NOMO-1 treated with DMSO at 0.1 percent for 48 hours (cell line): Measurements from ENCODE around the gene RIPOR2.
A peak's percentile ranks its signal among the peaks of the same experiment; 100 is the strongest.

ENCODE experiments used
- DNase-seq: peaks from one replicate; lab custom pipeline; 2025; ENCODE audit not compliant: unreplicated experiment; lab: John Stamatoyannopoulos, UW

The RIPOR2 gene

DNA sequence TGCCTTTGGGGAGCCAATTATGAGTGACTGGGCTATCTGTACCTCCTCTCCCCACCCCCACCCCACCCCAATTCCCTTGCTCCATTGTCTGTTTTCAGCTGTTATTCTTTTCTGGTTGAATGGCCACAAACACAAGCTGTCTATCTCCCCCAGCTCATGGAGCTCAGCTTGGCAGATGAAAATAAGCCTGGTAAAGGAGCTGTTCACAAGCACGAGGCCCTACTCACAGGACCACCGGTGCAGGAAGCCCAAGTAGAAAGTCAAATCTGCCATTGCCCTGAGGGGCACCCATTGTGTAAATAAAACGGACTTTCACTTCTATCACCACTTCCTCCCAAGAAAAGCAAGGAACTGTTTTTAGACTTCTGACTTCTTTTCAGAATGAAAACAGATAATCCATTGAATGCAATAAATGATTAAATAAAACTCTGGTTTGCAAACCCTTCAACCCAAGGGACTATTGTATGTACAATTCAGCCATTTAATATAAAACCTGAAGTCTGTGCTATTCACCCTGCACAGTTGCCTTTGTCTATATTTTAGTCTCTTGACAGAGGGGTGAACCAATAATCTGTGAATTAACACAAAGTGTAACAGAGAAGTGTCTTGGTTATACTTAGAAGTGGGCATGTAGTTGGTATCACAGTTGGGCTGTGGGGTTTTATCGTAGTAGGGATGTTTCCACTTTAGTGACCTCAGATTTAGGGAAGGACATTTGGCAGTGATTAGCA, 27.7 kb downstream of the RIPOR2 start:
- DNase-seq: peak; percentile 48

DNA sequence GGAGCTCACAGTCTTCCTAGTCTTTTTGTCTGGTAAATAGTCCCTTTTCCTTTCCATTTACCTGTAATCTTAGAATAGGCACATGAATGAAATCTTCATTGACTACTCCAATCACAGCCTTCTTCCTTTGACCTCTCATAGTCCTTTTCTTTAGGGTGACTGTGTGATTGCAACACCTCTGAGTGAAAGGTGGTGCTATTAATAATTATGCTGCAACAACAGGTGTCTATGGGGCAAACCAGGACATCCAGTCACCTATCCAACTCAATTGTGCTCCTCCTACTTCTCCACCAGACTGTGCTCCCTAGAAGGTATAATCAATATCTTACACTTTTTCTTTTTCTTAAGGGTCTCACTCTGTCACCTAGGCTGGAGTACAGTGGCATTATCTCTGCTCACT, 29.4 kb downstream of the RIPOR2 start:
- no peak for DNase-seq

DNA sequence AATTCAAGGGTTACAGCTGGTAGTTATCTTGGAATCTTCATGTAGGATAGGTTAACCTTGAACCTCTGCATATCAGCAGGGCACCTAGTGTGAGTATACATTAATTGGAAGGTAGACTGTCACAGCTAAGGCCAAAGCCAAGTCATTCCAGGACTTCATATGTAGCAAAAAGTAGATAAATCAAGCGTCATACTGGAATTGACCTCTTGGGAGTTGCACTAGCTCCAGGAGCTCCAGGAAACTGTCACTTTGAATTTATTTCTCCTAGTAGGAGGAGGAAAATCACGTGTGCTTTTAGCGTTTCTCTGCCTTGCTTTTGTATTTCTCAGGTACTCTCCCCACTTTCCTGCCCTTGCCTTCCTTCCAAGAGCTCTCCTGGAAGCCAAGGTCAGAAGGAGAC, 30.3 kb downstream of the RIPOR2 start:
- DNase-seq: no peak

DNA sequence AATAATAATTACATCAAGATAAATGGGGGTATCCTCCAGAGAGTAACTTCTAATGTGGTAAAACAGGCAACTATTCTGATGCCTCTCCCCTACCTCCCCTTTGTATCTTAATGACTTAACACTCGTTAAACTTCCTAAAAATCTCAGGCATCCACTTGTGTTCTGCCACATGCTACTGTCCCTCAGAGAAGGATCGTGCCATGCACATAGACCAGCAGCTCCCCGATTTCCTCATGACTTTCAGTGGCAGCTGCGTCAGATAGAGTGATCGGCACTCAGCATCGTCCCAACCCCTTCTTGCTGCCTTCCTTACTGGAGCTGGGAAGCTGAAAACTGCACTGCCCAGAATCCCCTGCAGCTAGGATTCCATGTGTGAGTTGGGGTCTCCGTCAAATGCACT, 32.1 kb downstream of the RIPOR2 start:
- no peak for DNase-seq

DNA sequence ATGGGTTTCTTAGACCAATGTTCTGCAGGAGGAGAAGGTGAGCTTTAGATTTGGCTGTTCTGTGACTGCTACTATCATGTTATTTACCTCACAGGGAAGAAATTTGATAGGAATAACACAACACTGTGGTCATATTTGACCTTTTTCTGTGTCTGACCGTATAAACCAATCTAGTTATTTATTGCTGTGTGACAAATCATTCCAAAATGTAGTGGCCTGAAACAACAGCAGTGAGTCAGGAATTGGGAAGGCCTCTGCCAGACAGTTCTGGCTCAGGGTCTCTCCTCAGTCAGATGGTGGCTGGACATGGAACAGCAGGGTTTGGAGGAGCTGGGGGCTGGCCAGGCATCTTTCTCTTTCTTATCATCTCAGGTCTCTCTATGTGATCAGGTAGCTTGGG, 33.0 kb downstream of the RIPOR2 start:
- DNase-seq: no peak

DNA sequence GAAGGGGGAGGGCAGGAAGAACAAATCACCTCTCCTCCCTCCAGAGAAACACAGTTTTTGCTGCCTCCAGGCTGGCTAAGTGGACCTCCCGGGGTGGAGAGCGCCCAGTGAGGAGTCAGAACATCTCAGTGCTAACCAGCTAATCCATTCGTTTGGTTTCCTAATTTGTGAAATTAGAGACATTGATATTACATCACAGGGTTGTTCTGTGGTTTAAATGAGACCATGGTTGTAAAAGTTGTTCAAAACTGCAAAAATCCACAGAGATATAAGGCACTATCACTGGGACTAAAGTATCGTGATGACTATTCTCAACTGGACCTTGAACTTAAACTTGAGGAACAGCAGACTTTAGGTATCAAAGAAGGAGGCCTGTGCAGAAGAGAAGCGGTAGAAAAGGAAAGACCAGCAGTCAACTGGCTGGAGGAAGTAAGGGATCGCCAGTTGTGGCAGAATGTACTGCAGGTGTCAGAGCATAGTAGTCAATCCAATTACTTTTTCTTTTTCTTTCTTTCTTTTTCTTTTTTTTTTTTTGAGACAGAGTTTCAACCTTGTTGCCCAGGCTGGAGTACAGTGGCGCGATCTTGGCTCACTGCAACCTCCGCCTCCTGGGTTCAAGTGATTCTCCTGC, 33.9 kb downstream of the RIPOR2 start:
- peak; percentile 40 for DNase-seq

DNA sequence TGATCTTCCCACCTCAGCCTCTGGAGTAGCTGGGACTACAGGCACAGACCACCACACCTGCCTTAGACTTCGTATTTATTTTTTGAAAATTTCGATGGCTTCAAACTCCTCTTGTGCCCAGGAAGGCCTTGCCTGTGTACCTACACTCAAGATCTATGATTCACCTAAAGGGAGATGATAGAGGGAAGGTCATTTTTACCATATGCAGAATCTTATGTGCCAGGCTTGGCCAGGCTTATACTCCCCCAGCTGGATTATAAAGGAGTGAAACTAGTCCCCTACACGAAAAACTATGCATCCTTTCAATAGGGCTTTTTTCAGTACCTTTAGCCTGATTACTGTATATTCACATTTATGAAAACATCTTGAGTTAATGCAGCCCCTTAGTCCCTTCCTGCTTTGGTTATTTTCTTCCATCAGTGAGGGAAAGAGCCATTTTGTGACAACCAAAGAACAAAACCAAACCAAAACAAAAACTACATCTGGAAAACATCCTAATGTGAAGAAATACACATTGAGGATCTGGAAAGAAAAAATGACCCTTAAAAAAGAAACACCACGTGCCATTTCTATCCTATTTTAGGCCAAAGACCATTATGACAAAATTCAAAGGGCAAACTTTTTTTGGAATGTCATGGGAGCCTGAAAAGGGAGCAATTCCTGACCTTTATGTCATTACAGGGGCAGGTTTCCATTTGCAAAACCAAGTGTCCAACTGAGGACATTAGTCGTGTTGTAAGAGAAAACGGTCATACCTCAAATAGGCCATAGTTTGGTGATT, 34.7 kb downstream of the RIPOR2 start:
- no peak for DNase-seq

DNA sequence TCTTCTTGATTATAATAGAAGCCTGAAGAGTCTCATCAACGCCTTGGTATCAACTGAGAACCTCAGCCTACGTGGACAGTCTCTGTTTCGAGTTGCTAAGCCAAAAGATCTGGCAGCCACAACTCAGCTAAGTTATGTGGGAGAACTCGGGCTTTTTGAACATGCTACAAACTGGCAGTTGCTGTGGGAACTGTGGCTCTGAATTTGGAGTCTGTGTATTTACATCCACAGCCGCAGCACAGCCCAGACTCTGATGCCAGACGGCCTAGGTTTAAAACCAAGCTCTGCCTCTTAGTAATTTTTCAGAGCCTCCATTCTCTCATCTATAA, 35.8 kb downstream of the RIPOR2 start:
- DNase-seq: no peak

DNA sequence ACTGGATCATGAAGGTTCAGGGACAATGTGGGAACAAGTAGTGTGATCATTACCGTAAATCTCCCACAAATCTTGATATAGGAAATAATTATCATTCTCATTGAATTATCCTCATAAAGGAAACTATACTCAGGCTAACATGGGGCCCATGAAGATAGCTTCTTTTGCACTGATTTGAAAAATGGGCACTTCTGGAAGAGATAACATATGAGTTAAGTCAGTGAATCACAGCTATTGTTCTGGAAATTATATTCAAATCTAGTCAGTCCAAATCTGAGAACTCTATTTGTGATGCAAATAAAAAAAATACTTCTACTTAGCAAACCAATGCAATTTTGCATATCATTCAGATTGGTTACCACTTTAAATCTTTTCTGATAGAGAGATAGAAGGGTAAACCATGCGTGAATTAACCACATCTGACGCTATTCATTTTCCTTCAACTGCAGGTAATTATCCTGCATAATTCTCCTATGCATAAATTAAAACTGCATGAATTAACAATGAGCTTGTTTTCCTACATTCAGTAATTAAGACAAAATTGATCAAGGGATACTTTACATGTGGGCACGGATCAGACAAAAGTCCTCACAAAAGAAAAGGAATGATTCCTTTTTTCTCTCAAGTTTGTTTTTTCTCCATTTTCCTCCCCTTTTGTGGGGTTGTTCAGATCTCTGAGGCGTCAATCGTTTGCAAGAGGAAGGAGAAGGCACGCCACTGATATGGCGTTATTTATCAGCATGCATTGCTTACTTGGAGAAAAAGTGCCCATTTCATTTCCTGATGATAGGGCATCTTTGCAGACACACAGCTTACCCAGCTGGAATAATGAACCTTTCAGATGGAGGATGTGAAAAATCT, 36.4 kb downstream of the RIPOR2 start:
- DNase-seq: no peak

DNA sequence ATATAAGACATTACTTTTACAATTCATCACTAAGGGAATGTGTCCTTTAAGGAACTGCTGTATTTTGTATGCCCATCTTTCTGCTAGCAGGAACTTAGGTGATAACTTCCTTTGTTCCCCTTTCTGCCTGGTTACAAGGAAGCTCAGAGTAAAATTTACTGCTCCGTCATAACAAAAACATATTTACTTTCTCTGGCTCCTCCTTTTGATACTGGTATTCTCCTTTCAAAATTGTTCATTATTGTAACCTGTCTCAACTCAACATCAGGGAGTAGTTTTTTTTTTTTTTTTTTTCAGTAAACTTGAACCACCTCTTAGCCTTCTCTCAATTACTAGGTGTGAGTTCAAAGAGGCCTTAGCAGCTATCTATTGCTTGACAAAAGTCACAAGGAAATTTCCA, 37.1 kb downstream of the RIPOR2 start:
- DNase-seq: peak; percentile 26

DNA sequence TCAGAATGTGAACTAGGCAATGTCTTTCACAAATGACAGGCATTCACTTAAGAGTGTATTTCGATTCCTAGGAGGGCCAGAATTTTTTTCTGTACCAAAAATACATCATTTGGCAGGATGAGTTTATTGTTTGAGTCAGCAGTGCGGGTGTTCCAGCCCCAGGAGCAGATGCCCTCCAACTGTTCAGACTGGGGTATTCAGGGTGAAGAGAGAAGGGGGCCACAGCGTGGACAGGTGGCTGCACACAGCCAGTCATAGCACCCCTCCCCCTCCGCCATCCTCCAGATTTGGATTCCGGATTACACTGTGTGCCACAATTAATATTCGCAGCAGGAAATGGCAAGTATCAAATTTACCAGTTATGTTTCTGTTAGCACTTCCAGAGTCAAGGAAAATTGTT, 38.6 kb downstream of the RIPOR2 start:
- DNase-seq: no peak

DNA sequence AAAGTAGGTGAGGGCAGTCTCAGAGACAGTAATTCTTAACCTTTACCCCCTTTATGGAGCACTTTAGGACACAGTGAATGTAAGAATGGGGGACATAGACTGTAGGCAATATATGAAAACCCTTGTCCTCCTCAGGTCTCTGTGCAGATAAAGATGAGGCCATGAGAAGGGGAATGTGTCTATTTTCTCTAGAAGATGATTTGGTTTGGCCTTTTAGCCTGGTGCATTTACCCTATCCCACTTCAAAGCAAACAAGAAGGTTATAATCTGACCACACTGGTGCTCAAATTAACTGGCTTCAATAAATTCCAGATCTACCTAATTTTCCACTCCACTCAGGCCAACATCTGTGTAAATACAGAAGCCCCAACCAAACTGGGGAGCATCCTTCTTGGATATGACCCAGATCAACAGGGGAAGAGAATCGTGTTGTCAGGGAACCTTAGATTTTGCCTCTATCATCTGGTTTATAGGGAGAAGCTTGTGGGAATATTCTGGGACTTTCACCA, 42.4 kb downstream of the RIPOR2 start:
- DNase-seq: no peak

DNA sequence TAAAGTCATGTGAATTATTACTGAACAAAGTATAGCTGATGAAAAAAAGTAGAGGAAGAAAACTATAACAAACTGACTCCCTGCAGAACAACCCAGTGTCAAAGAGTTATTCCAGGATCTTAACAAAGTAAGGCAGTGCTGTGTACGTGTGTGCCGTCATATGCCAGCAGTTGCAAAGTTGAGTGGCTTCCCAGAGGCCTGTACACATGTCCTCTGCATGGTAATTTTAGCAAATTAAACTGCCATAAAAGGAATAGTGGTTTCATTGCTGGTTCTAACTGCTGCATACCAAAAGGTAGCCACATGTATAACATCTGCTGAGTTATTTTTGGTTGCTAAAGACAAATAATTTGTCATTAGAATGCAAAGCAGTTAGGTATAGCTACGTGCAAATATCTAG, 44.8 kb downstream of the RIPOR2 start:
- no peak for DNase-seq

DNA sequence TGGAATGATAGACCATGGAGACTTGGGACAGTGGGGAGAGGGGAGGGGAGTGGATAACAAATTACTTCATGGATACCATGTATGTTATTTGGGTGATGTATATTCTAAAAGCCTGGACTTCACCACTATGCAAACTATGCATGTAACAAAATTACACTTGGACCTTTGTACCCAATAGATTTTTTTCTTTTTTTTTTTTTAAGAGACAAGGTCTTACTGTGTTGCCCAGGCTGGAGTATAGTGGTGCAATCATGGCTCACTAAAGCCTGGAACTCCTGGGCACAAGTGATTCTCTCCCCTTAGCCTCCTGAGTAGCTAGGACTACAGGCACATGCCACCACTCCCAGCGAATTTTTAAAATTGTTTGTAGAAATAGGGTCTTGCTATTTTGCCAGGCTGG, 45.3 kb downstream of the RIPOR2 start:
- no peak for DNase-seq

DNA sequence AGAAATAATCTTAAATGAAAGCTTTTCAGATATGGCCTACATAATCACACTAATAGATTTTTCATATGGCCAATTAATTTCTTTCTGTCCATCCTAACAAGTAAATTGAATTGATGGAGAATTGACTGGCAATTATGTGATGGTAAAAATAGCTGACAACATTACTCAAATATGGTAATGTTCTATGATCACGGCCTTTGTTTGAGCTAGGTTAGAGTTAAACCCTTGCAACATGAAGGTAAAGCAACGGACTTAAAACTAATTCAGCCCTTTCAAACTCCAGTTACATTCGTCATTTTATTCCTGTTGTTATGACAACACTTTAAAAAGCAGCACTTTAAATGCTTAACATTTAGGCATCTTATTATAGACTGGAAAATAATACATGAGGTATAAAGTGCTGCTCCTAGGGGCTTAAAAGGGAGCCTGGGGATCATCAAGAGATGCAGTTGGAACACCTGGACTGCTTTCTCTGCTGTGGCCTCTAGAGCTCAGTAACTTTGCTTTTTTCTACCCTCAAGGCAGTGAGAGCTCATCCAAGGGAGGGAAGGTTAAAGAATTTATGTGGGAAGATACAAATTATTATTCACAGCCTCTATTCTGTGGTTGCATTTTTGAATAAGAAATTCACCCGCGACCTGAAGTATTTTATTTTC, 46.9 kb downstream of the RIPOR2 start:
- DNase-seq: no peak

DNA sequence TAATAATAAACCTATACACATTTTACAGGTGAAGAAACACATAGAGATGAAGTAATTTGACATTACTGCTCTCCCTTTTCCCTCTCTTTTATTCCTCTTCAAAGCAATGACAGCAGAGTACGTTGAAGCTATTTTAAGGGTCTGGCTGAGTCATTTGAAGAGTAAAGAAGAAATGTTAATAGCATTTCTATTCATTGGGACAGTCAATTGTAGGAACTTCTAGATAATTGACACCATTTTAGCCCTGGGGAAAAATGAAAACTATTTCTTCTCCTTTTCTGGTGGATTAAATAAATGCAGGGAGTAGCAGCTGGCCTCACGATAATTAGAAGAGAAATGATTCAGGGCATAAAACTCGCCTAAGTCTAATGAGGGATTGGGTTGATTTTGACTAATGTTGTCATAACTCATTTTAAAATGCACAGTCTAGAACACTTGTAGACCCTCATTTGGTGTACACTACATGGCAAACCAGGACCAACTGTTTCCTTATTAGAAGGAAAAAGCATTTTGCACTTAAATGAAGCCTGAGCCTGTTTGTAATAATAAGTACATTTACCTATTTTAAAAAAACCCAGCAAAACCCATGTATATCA, 48.1 kb downstream of the RIPOR2 start:
- DNase-seq: no peak

DNA sequence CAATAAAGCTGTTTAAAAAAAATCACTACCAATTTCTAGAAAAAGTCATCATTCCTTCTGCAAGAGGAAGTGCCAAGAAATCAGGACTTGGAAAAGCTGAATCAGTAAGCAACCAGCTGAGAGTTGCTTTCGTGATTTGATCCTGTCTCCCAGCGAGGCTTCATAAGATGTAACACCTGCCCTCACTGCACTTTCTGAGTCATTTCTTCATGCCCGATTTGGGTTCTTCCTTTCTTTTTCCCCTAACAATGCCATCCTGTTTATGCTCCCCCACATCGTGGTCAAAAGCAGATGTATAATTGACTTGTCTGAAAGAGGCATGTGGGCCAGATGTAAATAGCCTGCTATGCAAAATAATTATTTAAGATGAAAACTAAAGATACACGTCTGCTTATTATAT, 52.1 kb downstream of the RIPOR2 start:
- no peak for DNase-seq

DNA sequence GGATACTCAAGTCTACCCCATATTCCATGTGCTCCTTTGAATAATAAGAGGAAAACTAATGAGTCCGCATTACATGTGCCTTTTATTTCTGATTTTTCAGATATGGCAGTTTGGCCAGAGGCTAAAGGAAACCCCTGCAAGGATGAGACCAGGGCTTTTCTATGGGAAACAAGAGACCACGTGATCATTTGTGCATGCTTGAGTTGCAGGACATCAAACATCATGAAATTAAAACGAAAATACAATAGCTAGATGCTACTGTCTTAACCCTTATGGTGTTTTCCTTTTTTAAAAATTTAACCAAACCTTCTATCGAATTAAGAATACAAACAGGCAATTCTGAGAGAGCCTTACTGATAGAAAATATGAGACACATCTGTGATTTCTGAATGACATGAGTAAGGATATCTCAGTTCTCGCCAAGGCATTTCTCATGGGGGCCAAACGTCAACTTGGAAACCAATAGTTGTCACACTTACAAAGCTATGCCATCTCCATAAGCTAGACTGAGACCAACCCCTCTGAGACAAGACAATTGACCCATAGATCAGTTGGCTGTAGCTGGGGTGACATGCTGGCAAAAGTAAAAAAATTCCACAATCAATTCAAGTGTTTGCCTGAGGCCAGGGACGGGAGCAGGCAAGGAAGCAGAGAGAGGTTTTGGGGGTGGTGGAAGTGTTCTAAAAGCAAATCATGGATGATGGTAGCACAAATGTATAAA, 52.8 kb downstream of the RIPOR2 start:
- no peak for DNase-seq

DNA sequence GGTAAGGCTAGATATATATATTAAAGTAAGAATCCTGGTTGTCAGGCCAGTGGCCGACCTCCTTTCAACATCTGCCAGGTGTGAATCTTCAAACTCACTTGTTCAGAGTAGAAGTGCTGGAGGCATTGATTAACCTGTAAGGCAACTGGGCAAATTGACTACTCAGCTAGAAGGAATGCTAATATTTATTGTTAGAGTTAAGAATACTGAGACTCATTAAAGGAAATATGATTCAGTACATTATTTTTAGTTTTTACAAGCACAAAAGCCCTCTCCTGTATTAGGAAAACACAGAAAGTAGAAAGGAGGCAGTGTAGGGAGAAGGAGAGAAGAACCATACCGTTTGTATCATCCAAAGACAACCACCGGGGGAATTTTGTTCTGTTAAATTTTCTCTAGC, 53.5 kb downstream of the RIPOR2 start:
- DNase-seq: no peak

DNA sequence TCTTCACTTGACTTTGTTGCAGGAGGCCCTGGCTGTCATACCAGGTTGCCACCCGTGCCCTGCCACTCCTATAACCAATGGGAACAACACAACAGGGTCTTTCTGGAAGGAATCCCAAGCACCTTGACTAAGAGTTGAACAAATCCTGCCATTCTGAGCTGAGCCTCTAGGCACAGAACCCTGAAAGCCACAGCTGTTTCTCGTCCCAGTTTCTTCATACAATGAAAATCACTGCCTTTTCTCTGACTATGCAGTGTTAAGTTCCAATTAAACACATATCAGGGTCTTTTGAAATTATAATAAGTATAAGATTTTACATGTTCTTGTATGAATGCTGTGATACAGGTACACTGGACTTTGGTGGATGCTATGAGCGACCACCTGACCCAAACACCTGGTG, 54.4 kb downstream of the RIPOR2 start:
- no peak for DNase-seq
